ENCODE data around the gene COL5A3.

- TF ChIP-seq CTCF (IDR thresholded peaks at IDR 0.05; ENCODE audit: borderline replicate concordance, extremely low read depth, low read length, poor library complexity, severe bottlenecking) (no peak), EZH2 (IDR thresholded peaks at IDR 0.05; ENCODE audit: borderline replicate concordance, low read depth, low read length, severe bottlenecking) (no peak)
These were observed 68.6 kb downstream of the COL5A3 start for GRCh38 chr19:9941671-9942070.

All from DND-41 (cell line).